SU-DHL-6 (cell line): Measurements from ENCODE around the gene PFN1.

Source experiments
- H2AFZ ChIP-seq: fragments of 200-600 bp; sonication (generic); 2 replicates; pipeline ENCODE4 v1.6.1; 2014; ENCODE audit warnings: low read depth, mild to moderate bottlenecking, moderate library complexity, mixed read lengths, antibody characterized with exemption, low read length; ENCODE audit not compliant: severe bottlenecking
- H3F3A ChIP-seq: fragments of 200-600 bp; shearing (Covaris generic); 2 replicates; pipeline ENCODE4 v1.6.0; 2016; ENCODE audit warnings: antibody characterized with exemption, mild to moderate bottlenecking; ENCODE audit not compliant: insufficient read depth
- H3K27ac ChIP-seq: fragments of 200-600 bp; sonication (generic); 2 replicates; pipeline ENCODE4 v1.5.1; 2016; ENCODE audit warnings: low read depth, mild to moderate bottlenecking, low read length, moderate library complexity, mixed read lengths
- H3K27me3 ChIP-seq: fragments of 200-600 bp; sonication (generic), shearing (Covaris generic); 2 replicates; pipeline ENCODE4 v1.6.0; 2014; ENCODE audit warnings: mild to moderate bottlenecking, low read length
- H3K36me3 ChIP-seq: fragments of 200-600 bp; sonication (generic); 2 replicates; pipeline ENCODE4 v1.6.1; 2014; ENCODE audit warnings: mild to moderate bottlenecking, low read length, mixed read lengths
- H3K4me2 ChIP-seq: fragments of 300-600, 200-600 bp; shearing (Covaris generic), sonication (generic); 2 replicates; pipeline ENCODE4 v1.6.0; 2014; ENCODE audit warnings: low read length, low read depth, mild to moderate bottlenecking; ENCODE audit not compliant: poor library complexity, severe bottlenecking
- H3K4me3 ChIP-seq: fragments of 200-600 bp; sonication (generic); 2 replicates; pipeline ENCODE4 v1.5.1; 2014; ENCODE audit warnings: antibody characterized with exemption, low read length, mild to moderate bottlenecking, mixed read lengths; ENCODE audit not compliant: insufficient read depth, poor library complexity, severe bottlenecking
- H3K79me2 ChIP-seq: fragments of 200-600 bp; sonication (generic); 2 replicates; pipeline ENCODE4 v1.6.1; 2014; ENCODE audit warnings: mild to moderate bottlenecking, low read length, moderate library complexity; ENCODE audit not compliant: insufficient read depth
- H3K9ac ChIP-seq: fragments of 200-600 bp; sonication (generic); 2 replicates; pipeline ENCODE4 v1.7.0; 2014; ENCODE audit warnings: mild to moderate bottlenecking, low read length
- H3K9me2 ChIP-seq: fragments of 200-600 bp; sonication (generic); replicated peaks from 2 replicates; pipeline ENCODE4 v1.6.1; 2014; ENCODE audit warnings: low read length; ENCODE audit not compliant: insufficient read depth
- H3K9me3 ChIP-seq: fragments of 200-600 bp; sonication (generic); 2 replicates; pipeline ENCODE4 v1.6.1; 2014; ENCODE audit warnings: low read length, mixed read lengths; ENCODE audit not compliant: insufficient read depth
- H4K20me1 ChIP-seq: fragments of 200-600 bp; sonication (generic); 2 replicates; pipeline ENCODE4 v1.6.1; 2014; ENCODE audit warnings: low read depth, mild to moderate bottlenecking, antibody characterized with exemption, low read length, moderate library complexity, mixed read lengths
- CTCF ChIP-seq: fragments of 200-600 bp; sonication (generic); IDR thresholded peaks from one replicate; pipeline ENCODE4 v1.5.1; 2017; ENCODE audit warnings: antibody characterized with exemption, mild to moderate bottlenecking, low read length, moderate library complexity; ENCODE audit not compliant: insufficient read depth, poor library complexity, severe bottlenecking
- EZH2phosphoT487 ChIP-seq: fragments of 200-600 bp; sonication (generic), shearing (Covaris generic); conservative IDR thresholded peaks from 2 replicates; pipeline ENCODE4 v1.6.1; 2018; ENCODE audit warnings: mild to moderate bottlenecking, antibody characterized with exemption, low read length, moderate library complexity, mixed read lengths

Gene PFN1

DNA sequence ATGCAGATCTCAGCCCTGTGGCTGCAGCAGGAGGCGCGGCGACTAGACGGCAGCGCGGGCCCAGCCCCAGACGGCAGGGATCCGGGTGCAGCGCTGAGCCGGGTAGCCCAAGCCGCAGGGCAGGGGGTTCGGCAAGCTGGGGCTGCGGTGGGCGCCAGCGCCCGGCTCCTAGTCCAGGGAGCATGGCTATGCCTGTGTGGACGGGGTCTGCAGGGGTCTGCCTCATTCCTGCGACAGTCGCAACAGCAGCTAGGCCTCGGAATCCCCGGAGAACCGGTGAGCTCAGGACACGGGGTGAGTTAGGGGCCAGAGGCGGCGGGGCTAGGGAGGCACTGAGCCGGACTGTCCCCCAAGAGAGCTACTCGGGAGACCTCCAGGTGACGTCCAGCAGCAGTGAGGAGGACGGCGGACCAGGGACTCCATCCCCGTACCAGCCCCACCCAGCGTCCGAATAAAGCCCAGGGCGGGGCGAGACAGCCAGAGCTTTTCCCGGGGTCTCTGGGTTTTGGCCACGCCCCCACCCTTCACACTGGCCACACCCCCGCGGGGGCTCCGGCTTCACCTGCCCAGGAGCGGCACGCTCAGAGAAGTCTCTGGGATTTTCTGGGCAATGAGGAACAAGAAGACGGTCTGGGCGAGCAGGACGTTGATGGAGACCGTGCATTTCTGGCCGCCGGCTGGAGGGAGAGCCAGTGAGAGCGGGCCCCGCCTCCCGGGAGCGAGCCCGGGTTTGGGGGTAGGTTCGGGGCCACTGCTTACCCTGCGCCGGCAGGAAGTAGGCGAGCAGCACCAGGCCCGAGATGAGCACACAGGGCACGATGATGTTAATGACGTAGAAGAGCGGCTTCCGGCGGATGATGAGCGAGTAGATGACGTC lies 47.9 kb downstream of the PFN1 start:
- H3K36me3 ChIP-seq: no peaks in the 10 kb centered on the region
- no peak overlapping the region for H2AFZ ChIP-seq
- TF ChIP-seq EZH2phosphoT487: no peak
- TF ChIP-seq CTCF: no peak
- H3K27ac ChIP-seq: no peak overlapping the region
- no peak overlapping the region for H3K4me2 ChIP-seq
- no peaks in the 10 kb centered on the region for H3K9me2 ChIP-seq
- H3K9ac ChIP-seq: no peak overlapping the region
- H4K20me1 ChIP-seq: no peaks in the 10 kb centered on the region
- no peaks in the 10 kb centered on the region for H3K27me3 ChIP-seq
- no peak overlapping the region for H3K4me3 ChIP-seq
- H3K79me2 ChIP-seq: no peaks in the 10 kb centered on the region
- H3K9me3 ChIP-seq: no peaks in the 10 kb centered on the region
- peaks cover 5% of the 10 kb centered on the region; the same call in 1 of the 2 replicates for H3F3A ChIP-seq

DNA sequence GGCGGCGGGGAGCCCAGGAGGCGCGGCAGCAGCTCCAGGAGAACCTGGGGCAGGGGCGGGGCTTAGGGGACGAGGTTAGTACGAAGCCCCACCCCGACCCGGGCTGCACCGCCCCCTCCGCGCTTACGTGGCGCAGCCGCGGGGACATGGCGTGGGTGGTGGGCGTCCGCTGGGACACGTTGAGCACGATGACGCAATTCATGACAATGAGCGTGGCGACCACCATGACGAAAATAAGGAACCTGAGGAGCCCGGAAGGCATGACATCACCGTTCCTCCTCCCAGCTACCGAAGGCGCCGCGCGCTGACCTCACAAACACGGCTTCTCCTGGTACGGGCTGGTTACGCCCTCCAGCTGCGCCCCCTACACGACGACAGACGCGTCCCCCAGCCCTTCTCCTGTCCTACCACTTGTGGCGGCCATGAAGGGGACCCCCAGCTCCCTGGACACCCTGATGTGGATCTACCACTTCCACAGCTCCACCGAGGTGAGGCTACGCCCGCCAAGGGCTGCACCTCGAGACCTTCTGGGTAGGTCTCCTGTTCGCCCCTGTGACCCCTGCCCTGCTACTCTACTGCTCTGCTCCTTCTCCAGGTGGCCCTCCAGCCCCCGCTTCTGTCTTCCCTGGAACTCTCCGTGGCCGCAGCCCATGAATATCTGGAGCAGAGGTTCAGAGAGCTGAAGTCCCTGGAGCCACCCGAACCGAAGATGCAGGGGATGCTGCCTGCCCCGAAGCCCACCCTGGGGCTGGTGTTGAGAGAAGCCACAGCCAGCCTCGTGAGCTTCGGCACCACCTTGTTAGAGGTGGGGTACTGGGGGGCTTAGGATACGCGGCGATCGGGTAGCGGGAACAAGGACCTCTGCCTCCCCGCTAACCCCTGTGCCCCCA lies 48.7 kb downstream of the PFN1 start, which contains the start of gene C17orf107:
C17orf107 (plus strand) TSS at position 196 of the 890 bp plus-strand sequence; CDS start at position 423, 227 bp downstream.
- Histone ChIP-seq H3K9ac (peak within 1 kb of the TSS; percentile 53), H3K4me2 (peak within 1 kb of the TSS; percentile 63), H3K4me3 (peak within 1 kb of the TSS; percentile 56), H3K79me2 (no peaks in the 10 kb centered on the region), H2AFZ (peak within 1 kb of the TSS; percentile 66), H3K27me3 (no peaks in the 10 kb centered on the region), H3K9me2 (no peaks in the 10 kb centered on the region), H4K20me1 (no peaks in the 10 kb centered on the region), H3K36me3 (no peaks in the 10 kb centered on the region), H3K9me3 (no peaks in the 10 kb centered on the region), H3F3A (peaks cover 5% of the 10 kb centered on the region; the same call in 1 of the 2 replicates), H3K27ac (no peak within 1 kb of the TSS)
- no peak for TF ChIP-seq EZH2phosphoT487
- no peak for TF ChIP-seq CTCF

DNA sequence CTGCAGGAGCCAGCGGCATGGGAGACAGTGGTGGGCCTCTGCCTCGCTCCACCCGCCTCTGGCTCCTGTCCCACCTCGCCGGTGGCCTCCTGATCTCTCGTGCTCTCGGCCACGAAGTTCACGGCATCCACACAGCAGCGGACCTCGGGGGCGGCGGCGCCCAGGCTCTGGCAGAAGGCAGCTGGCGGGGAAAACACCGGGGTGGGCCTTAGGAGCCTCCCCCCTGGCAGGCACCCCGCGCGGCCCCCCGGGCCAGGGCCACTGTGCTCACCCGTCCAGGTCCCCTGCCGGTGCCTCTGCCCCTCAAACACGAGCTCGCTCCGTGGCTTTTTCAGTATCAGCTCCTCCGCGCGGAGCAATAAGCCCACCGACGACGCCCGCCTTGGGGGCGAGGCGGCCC lies 49.4 kb downstream of the PFN1 start:
- H3K9me3 ChIP-seq: no peaks in the 10 kb centered on the region
- no peaks in the 10 kb centered on the region for H4K20me1 ChIP-seq
- no peaks in the 10 kb centered on the region for H3K27me3 ChIP-seq
- H3K27ac ChIP-seq: no peak overlapping the region
- H3K9me2 ChIP-seq: no peaks in the 10 kb centered on the region
- H2AFZ ChIP-seq: peak overlapping the region; percentile 66
- H3K4me3 ChIP-seq: peak overlapping the region; percentile 56
- H3K36me3 ChIP-seq: no peaks in the 10 kb centered on the region
- peak overlapping the region; percentile 53 for H3K9ac ChIP-seq
- no peaks in the 10 kb centered on the region for H3K79me2 ChIP-seq
- TF ChIP-seq CTCF (no peak), EZH2phosphoT487 (no peak)
- peaks cover 5% of the 10 kb centered on the region; the same call in 1 of the 2 replicates for H3F3A ChIP-seq
- H3K4me2 ChIP-seq: peak overlapping the region; percentile 63
